Psoas muscle (tissue), 8 donors: Measurements from ENCODE around the gene NCAPG2. TPM values are rescaled to one million over a fixed set of nuclear protein-coding genes. Genes with fewer than 3 reads are reported as not detected.

Experiments used
- ATAC-seq, 4 donors: fragments of 200-7000 bp; cut with Tn5 transposase; one replicate each; pipeline ENCODE4 v1.9.1; 2020; ENCODE audit warnings: moderate library complexity in 3 of 4, mild to moderate bottlenecking in 2 of 4
- DNase-seq, 2 donors: peaks; one replicate each; pipeline ENCODE4 v3.0.0-alpha.2; 2020
- H3K27ac ChIP-seq: fragments of 200-600 bp; one replicate; pipeline ENCODE4 v1.8.0; 2022
- H3K27me3 ChIP-seq, 3 donors: fragments of 200-600 bp in 1 of 3; one replicate each; pipeline versions ENCODE4 v1.6.1 to v1.8.0; 2013 to 2022; ENCODE audit warnings: low read length in 2 of 3, mild to moderate bottlenecking in 2 of 3, moderate library complexity in 1 of 3; ENCODE audit not compliant: insufficient read depth in 3 of 3
- H3K36me3 ChIP-seq, 2 donors: fragments of 200-600 bp in 1 of 2; one replicate each; pipeline versions ENCODE4 v1.6.1 to v1.8.0; 2013 to 2022; ENCODE audit warnings: low read depth in 1 of 2, mild to moderate bottlenecking in 1 of 2, moderate library complexity in 1 of 2; ENCODE audit not compliant: insufficient read depth in 1 of 2
- H3K4me1 ChIP-seq: fragments of 200-600 bp; one replicate; pipeline ENCODE4 v1.8.0; 2022
- H3K4me3 ChIP-seq: fragments of 200-600 bp; one replicate; pipeline ENCODE4 v1.8.0; 2022; ENCODE audit warnings: mild to moderate bottlenecking
- H3K9me3 ChIP-seq: fragments of 200-600 bp; one replicate; pipeline ENCODE4 v1.8.0; 2022
- CTCF ChIP-seq: fragments of 200-600 bp; IDR thresholded peaks from one replicate; pipeline ENCODE4 v1.8.0; 2022; ENCODE audit warnings: antibody characterized with exemption
- WGBS, 3 donors: extraction: QIAGEN DNeasy Blood & Tissue Kit; methylation state at CpG; one replicate each; pipeline versions ENCODE4 v1.1.6 to v1.1.7; 2013; 5-methylcytosine and 5-hydroxymethylcytosine counted together
- intact Hi-C, 2 donors: fragments of 100-400 bp; cut with DNase I; formaldehyde crosslinking; loops; one replicate each; pipeline versions ENCODE4 v1.11.0 to v1.14.2; 2022
- polyA plus RNA-seq, 3 donors: library from polyadenylated mRNA; stranded (reverse); fragments of 200-250 nt; gene quantifications; one replicate each; pipeline ENCODE4 v1.2.3, GENCODE V29; 2013
- total RNA-seq, 4 donors: library from RNA; stranded (reverse); fragmentation: NEBNext Ultra II Directional in 2 of 4; extraction: Animal tissue kit (Norgen Biotek cat#: 25700) in 2 of 4; gene quantifications; one replicate each; pipeline versions ENCODE4 v1.2.1 to v1.2.4, GENCODE V29; 2021 to 2023
- donor health status: healthy with polysubstance abuse.
- donor health status: DM: no; HTN: no; CAD: no; lungs with moderate emphysema.
- donor health status: Bipolar disorder and iron deficiency.
- donor health status: healthy.
- donor health status: DM: yes; HTN: yes; CAD: no.
- donor health status: DM: no; HTN: no; CAD: no.
- donor health status: DM: no; HTN: no; CAD: no.
- donor health status: DM: yes; HTN: yes; CAD: no.

Gene NCAPG2
- total and polyA plus RNA-seq, 7 donors: 1.9 to 3.8 (median 2.8) TPM

- DNase-seq (no peak), ATAC-seq (no peak)
- no peaks in the 10 kb centered on the region for H3K4me1 ChIP-seq
- WGBS, 3 donors: 88 to 91% (median 91%) methylated on average over 7 of the region's 7 CpGs
- intact Hi-C loops: no loop called here
- no peaks in the 10 kb centered on the region for H3K9me3 ChIP-seq
- no peak overlapping the region for H3K27ac ChIP-seq
- peaks cover 0 to 52% of the 10 kb centered on the region in 2 donors for H3K36me3 ChIP-seq
- no peak for TF ChIP-seq CTCF
- no peaks in the 10 kb centered on the region for H3K27me3 ChIP-seq
- no peak overlapping the region for H3K4me3 ChIP-seq
Measured at GRCh38 chr7:158729646-158730382, 25.2 kb upstream of the NCAPG2 start.

GRCh38 chr7:158728911-158729645 lies 24.5 kb upstream of the NCAPG2 start:
- Histone ChIP-seq H3K36me3 (peaks cover 0 to 45% of the 10 kb centered on the region in 2 donors), H3K4me3 (no peak overlapping the region), H3K27me3 (no peaks in the 10 kb centered on the region), H3K9me3 (no peaks in the 10 kb centered on the region), H3K27ac (no peak overlapping the region), H3K4me1 (no peaks in the 10 kb centered on the region)
- WGBS, 3 donors: 83 to 90% (median 89%) methylated on average over 16 of the region's 16 CpGs
- DNase-seq (no peak), ATAC-seq (no peak)
- intact Hi-C loops: no loop called here
- TF ChIP-seq CTCF: no peak

- no peaks in the 10 kb centered on the region for H3K4me1 ChIP-seq
- DNase-seq: no peak
- 95 to 96% (median 95%) methylated on average over 5 of the region's 5 CpGs for WGBS, 3 donors
- H3K36me3 ChIP-seq: peaks cover 0 to 31% of the 10 kb centered on the region in 2 donors
- TF ChIP-seq CTCF: no peak
- no peak overlapping the region for H3K27ac ChIP-seq
- no peaks in the 10 kb centered on the region for H3K9me3 ChIP-seq
- no peaks in the 10 kb centered on the region for H3K27me3 ChIP-seq
- H3K4me3 ChIP-seq: no peak overlapping the region
- ATAC-seq: no peak
- intact Hi-C loops: no loop called here
Measured at GRCh38 chr7:158727690-158728089, 23.1 kb upstream of the NCAPG2 start.

GRCh38 chr7:158726277-158726807 lies 21.7 kb upstream of the NCAPG2 start:
- no peak overlapping the region for H3K27ac ChIP-seq

More at GRCh38 chr7:158726277-158726807, 21.7 kb upstream of the NCAPG2 start:
- no peak for TF ChIP-seq CTCF
- H3K4me1 ChIP-seq: no peaks in the 10 kb centered on the region
- intact Hi-C loops: no loop called here
- WGBS, 3 donors: 61 to 63% (median 62%) methylated on average over 4 of the region's 4 CpGs
- no peaks in the 10 kb centered on the region for H3K27me3 ChIP-seq
- H3K36me3 ChIP-seq: peaks cover 0 to 17% of the 10 kb centered on the region in 2 donors
- no peak overlapping the region for H3K4me3 ChIP-seq
- no peaks in the 10 kb centered on the region for H3K9me3 ChIP-seq
- ATAC-seq (peak in 1 of 4 donors; percentile 12), DNase-seq (no peak)
